ENCODE results near the gene FBXL16. TPM values are rescaled to one million over a fixed set of nuclear protein-coding genes. Genes with fewer than 3 reads are reported as not detected.
"Not testable (repeated sequence)": the region's sequence is repeated elsewhere in the genome, so short reads cannot be mapped to it uniquely, and the experiment has no call there.

FBXL16 gene
- polyA plus RNA-seq, 2 of the 4 experiments (the other 2 are of a cell fraction): 0.53 to 1.2 TPM

DNA sequence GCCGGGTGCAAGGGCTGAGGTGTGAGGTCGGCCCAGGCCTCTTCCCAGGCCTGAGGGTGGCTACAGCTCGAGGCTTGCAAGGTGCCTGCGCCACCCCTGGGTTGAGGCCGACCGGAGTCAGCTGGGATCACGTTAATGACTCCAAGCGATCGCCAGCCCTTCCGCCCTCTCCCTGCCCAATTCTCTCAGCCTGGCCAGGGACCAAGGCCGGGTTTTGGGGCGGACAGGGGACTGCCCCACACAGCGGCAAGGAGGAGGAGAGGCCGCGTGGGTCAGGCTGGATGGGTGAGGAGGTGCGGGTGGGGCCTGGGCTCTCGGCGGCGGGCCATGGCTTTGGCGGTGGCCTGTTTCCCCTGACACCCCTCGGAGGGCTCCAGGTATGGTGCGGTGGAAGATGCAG is 12.2 kb downstream of the FBXL16 start:
- WGBS (ENCODE audit: missing lambda C conversion rate): 89% methylated on average over 12 of the region's 22 CpGs
- TF ChIP-seq MYC (IDR thresholded peaks at IDR 0.05; ENCODE audit: borderline replicate concordance, low read length) (no peak), FOSL2 (IDR thresholded peaks at IDR 0.05) (no peak), FOSL2 (CRISPR knock-in tag; IDR thresholded peaks at IDR 0.05) (no peak), HOXB5 (CRISPR knock-in tag; IDR thresholded peaks at IDR 0.05) (no peak), JUN (IDR thresholded peaks at IDR 0.05) (no peak), CBX8 (IDR thresholded peaks at IDR 0.05) (no peak), RCOR1 (IDR thresholded peaks at IDR 0.05; ENCODE audit: low read depth, low read length) (no peak), RARB (CRISPR knock-in tag; IDR thresholded peaks at IDR 0.05) (no peak), NFE2L2 (conservative IDR thresholded peaks at IDR 0.05; ENCODE audit: low read length) (no peak), FOSB (CRISPR knock-in tag; IDR thresholded peaks at IDR 0.05) (no peak), ZSCAN20 (CRISPR knock-in tag; IDR thresholded peaks at IDR 0.05) (no peak), CHD2 (IDR thresholded peaks at IDR 0.05; ENCODE audit: low read length, partially characterized antibody) (no peak), CHD4 (IDR thresholded peaks at IDR 0.05; ENCODE audit: borderline replicate concordance) (no peak)
- TF ChIP-seq, protein P1, sequence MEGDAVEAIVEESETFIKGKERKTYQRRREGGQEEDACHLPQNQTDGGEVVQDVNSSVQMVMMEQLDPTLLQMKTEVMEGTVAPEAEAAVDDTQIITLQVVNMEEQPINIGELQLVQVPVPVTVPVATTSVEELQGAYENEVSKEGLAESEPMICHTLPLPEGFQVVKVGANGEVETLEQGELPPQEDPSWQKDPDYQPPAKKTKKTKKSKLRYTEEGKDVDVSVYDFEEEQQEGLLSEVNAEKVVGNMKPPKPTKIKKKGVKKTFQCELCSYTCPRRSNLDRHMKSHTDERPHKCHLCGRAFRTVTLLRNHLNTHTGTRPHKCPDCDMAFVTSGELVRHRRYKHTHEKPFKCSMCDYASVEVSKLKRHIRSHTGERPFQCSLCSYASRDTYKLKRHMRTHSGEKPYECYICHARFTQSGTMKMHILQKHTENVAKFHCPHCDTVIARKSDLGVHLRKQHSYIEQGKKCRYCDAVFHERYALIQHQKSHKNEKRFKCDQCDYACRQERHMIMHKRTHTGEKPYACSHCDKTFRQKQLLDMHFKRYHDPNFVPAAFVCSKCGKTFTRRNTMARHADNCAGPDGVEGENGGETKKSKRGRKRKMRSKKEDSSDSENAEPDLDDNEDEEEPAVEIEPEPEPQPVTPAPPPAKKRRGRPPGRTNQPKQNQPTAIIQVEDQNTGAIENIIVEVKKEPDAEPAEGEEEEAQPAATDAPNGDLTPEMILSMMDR (IDR thresholded peaks at IDR 0.05): no peak
- TF ChIP-seq, protein P2, sequence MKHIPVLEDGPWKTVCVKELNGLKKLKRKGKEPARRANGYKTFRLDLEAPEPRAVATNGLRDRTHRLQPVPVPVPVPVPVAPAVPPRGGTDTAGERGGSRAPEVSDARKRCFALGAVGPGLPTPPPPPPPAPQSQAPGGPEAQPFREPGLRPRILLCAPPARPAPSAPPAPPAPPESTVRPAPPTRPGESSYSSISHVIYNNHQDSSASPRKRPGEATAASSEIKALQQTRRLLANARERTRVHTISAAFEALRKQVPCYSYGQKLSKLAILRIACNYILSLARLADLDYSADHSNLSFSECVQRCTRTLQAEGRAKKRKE (CRISPR knock-in tag; IDR thresholded peaks at IDR 0.05; ENCODE audit: low read depth): no peak
- ATAC-seq (no peak), FAIRE-seq (no peak), DNase-seq (ENCODE audit: low read depth in 1 of 2, low spot score in 1 of 2) (no peak)
- Histone ChIP-seq H3K4me2 (no peak overlapping the region), H3K4me1 (peaks cover 25% of the 10 kb centered on the region; the same call in 2 of the 3 replicates), H3K27ac (no peak overlapping the region), H3K9me3 (no peaks in the 10 kb centered on the region), H3K4me3 (no peak overlapping the region)
- CTCF ChIA-PET: interaction anchor here (2.2 to 2.3 kb wide), 2 partner anchors 18 to 22 kb away, joined by 5 to 13 read pairs; no protein-coding TSS in a partner anchor
- POLR2A ChIA-PET: no interaction called here

DNA sequence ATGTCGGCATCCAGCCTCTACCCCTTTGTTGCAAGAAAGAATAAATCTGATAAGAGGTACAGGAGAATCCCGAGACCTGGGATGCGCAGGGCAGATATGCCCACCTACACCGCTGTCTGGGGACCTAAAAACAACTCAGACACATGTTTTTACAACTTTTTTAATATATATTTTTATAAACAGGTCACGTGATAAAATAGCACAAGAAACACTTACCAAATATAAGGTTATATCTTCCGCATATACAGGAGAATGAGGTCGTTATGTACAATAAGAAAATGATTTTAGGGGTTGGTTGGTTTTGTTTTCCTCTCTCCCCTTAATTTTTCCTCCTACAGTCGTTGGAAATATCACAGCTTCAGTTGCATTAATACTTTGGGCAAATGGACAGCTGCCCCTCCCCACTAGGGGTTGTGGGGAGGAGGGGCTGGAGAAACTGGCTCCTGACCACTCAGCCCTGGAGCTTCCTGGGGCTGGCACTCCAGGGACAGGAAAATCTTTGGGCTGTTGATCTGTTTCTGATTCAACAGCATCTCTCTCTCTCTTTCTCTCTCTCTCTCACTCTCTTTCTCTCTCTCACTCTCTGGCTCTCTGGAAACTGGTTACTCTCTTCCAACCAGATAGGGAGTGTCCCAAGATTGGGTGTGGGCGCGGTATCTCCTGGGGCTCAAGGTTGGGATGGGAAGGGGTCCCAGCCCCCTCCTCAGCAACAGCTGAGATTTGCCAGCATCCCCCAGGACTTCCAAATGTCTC is 13.1 kb downstream of the FBXL16 start:
- ATAC-seq (no peak), FAIRE-seq (no peak), DNase-seq (ENCODE audit: low read depth in 1 of 2, low spot score in 1 of 2) (no peak)
- Histone ChIP-seq H3K27ac (no peak overlapping the region), H3K9me3 (no peaks in the 10 kb centered on the region), H3K4me1 (peaks cover 25% of the 10 kb centered on the region; the same call in 2 of the 3 replicates), H3K4me3 (no peak overlapping the region), H3K4me2 (no peak overlapping the region)
- WGBS (ENCODE audit: missing lambda C conversion rate): 56% methylated on average over 10 of the region's 10 CpGs
- TF ChIP-seq MAFK (IDR thresholded peaks at IDR 0.05; ENCODE audit: partially characterized antibody): no peak
- TF ChIP-seq, protein P1 (IDR thresholded peaks at IDR 0.05): no peak
- ChIA-PET CTCF (interaction anchor here (2.2 to 2.3 kb wide), 2 partner anchors 19 to 23 kb away, joined by 5 to 13 read pairs; no protein-coding TSS in a partner anchor), POLR2A (no interaction called here)

DNA sequence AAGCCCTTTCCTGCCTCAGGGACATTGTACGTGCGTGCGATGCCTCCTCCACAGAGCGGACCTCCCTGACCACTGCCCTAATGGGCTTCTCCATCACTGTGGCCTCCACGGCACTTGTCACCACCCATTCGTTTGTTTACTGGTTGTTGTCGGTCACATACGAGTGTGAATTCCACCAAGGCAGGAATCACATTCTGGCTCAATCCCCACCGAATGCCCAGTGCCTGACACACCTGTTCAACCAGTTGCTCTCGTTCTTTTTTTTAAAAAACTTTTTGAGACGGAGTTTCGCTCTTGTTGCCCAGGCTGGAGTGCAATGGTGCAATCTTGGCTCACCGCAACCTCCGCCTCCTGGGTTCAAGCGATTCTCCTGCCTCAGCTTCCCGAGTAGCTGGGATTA is 14.4 kb downstream of the FBXL16 start:
- FAIRE-seq; DNase-seq (ENCODE audit: low read depth in 1 of 2, low spot score in 1 of 2); POLR2A ChIA-PET; H3K27ac ChIP-seq; ATAC-seq; CTCF ChIA-PET; H3K9me3 ChIP-seq; H3K4me3 ChIP-seq; H3K4me2 ChIP-seq: not testable (repeated sequence)
- peaks cover 25% of the 10 kb centered on the region; the same call in 2 of the 3 replicates for H3K4me1 ChIP-seq
- WGBS (ENCODE audit: missing lambda C conversion rate): 81% methylated on average over 16 of the region's 16 CpGs

All from A549 (cell line).